ENCODE results near the gene MMS22L.

The MMS22L gene

DNA sequence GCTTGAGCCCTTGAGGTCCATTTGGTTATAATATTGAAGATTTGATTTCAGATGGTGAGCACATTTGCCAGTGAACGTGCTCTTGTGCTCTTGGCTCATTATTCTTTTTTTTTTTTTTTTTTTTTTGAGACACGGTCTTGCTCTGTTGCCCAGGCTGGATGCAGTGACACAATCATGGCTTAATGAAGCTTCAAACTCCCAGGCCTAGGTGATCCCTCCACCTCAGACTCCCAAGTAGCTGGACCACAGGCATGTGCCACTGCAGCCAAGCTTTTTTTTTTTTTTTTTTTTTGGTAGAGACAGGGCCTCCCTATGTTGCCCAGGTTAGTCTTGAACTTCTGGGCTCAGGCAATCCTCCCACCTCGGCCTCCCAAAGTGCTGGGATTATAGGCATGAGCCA lies 182.3 kb downstream of the MMS22L start:
- no peak overlapping the region for H3K4me3 ChIP-seq (ENCODE audit: low read length)
- DNase-seq (ENCODE audit: low read depth, low spot score): no peak

- no peak for DNase-seq (ENCODE audit: low read depth, low spot score)
- H3K4me3 ChIP-seq (ENCODE audit: low read length): no peak overlapping the region
Measured at GRCh38 chr6:97097068-97098047, 185.7 kb downstream of the MMS22L start.

GRCh38 chr6:97095311-97095850 lies 187.6 kb downstream of the MMS22L start:
- DNase-seq (ENCODE audit: low read depth, low spot score): no peak
- no peak overlapping the region for H3K4me3 ChIP-seq (ENCODE audit: low read length)

DNA sequence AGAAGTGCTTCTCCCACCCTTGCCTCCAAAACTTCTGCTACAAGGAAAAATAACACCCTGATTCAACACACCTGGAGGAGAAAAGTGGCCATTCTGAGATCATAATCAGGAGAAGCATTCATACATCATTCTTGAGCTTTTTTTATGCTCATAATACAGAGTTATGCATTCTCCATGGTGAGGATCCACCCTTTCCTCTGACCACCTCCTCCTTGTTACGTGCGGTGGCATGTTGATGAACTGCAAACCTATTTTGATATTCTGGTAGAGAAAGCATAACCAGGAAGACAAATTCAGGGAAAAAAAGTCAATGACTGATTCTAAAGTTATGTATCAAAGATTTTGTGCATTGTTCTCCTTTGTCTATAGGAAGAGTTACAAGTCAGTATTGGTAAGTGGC lies 188.6 kb downstream of the MMS22L start:
- H3K4me3 ChIP-seq (ENCODE audit: low read length): no peak overlapping the region
- DNase-seq (ENCODE audit: low read depth, low spot score): no peak

GRCh38 chr6:97092673-97093305 lies 190.2 kb downstream of the MMS22L start:
- H3K4me3 ChIP-seq (ENCODE audit: low read length): no peak overlapping the region
- DNase-seq (ENCODE audit: low read depth, low spot score): no peak
